ENCODE results near the gene BMP3.

GRCh38 chr4:81081156-81081555 is 50.6 kb downstream of the BMP3 start:
- TF ChIP-seq POLR2A (IDR thresholded peaks at IDR 0.05) (no peak), CTCF (IDR thresholded peaks at IDR 0.05) (no peak)
